Measurements from ENCODE around the gene MISP. TPM values are rescaled to one million over a fixed set of nuclear protein-coding genes. Genes with fewer than 3 reads are reported as not detected.

The MISP gene
- total RNA-seq, 1 donor from 2014 or later = not detected

GRCh38 chr19:746208-746819 is 4.6 kb upstream of the MISP start:
- DNase-seq = no peak

GRCh38 chr19:746956-747355 is 4.0 kb upstream of the MISP start:
- DNase-seq = no peak

GRCh38 chr19:747432-748273 is 3.3 kb upstream of the MISP start:
- no peak for DNase-seq

GRCh38 chr19:748274-748598 is 2.7 kb upstream of the MISP start:
- no peak for DNase-seq

GRCh38 chr19:749811-750210 is 1.1 kb upstream of the MISP start:
- DNase-seq = no peak

GRCh38 chr19:751501-752341 is 809 bp downstream of the MISP start:
- no peak for DNase-seq

- DNase-seq = no peak
Observed at GRCh38 chr19:752652-753517, 2.0 kb downstream of the MISP start.

GRCh38 chr19:754530-754929 is 3.6 kb downstream of the MISP start:
- no peak for DNase-seq

GRCh38 chr19:755063-755462 is 4.2 kb downstream of the MISP start:
- DNase-seq = no peak

GRCh38 chr19:756236-756635 is 5.3 kb downstream of the MISP start:
- DNase-seq = no peak

GRCh38 chr19:756821-757688 is 6.1 kb downstream of the MISP start:
- no peak for DNase-seq

- no peak for DNase-seq
Observed at GRCh38 chr19:757811-758668, 7.1 kb downstream of the MISP start.

GRCh38 chr19:763181-763580 is 12.3 kb downstream of the MISP start:
- DNase-seq = no peak

GRCh38 chr19:763869-764268 is 13.0 kb downstream of the MISP start:
- no peak for DNase-seq

GRCh38 chr19:764301-764700 is 13.4 kb downstream of the MISP start:
- no peak for DNase-seq

- no peak for DNase-seq
Observed at GRCh38 chr19:765179-765738, 14.3 kb downstream of the MISP start.

GRCh38 chr19:768424-768823 is 17.5 kb downstream of the MISP start:
- no peak for DNase-seq

GRCh38 chr19:769616-770015 is 18.7 kb downstream of the MISP start:
- no peak for DNase-seq

- DNase-seq = no peak
Observed at GRCh38 chr19:771332-771785, 20.4 kb downstream of the MISP start.

GRCh38 chr19:772063-772462 is 21.2 kb downstream of the MISP start:
- DNase-seq = no peak
